Kidney glomerular epithelial cell (primary cell): ENCODE results near the gene ALOX5.

Experiments
- DNase-seq: peaks from one replicate; lab custom pipeline; 2025; lab: John Stamatoyannopoulos, UW

ALOX5 gene

DNA sequence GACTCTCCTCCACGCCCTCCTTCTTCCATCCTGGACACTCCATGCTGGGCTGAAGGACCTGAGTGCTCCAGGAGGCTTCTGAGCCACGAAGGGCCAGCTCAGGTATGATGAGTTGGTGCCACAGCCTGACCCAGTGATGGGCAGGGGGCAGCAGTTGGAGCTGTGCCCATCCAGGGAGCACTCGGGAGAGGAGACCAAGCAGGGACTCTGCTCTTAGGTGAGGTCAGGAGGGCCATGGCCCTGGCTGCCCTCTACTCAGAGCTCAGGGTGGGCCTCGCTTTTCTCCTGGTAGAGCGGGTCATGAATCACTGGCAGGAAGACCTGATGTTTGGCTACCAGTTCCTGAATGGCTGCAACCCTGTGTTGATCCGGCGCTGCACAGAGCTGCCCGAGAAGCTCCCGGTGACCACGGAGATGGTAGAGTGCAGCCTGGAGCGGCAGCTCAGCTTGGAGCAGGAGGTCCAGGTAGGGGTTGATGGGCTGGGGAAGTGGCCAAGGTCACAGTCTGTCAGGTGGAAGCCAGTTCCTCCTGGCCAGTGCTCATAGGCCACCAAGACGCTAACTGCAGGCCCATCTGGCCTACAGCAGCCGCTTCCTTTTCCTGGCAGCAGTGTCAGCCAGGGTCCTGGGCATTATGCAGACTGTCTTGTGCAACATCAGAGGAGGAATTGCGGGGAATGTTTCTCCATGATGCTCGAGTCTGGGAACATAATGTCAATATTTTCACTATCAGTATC, 50.8 kb downstream of the ALOX5 start:
- no peak for DNase-seq

DNA sequence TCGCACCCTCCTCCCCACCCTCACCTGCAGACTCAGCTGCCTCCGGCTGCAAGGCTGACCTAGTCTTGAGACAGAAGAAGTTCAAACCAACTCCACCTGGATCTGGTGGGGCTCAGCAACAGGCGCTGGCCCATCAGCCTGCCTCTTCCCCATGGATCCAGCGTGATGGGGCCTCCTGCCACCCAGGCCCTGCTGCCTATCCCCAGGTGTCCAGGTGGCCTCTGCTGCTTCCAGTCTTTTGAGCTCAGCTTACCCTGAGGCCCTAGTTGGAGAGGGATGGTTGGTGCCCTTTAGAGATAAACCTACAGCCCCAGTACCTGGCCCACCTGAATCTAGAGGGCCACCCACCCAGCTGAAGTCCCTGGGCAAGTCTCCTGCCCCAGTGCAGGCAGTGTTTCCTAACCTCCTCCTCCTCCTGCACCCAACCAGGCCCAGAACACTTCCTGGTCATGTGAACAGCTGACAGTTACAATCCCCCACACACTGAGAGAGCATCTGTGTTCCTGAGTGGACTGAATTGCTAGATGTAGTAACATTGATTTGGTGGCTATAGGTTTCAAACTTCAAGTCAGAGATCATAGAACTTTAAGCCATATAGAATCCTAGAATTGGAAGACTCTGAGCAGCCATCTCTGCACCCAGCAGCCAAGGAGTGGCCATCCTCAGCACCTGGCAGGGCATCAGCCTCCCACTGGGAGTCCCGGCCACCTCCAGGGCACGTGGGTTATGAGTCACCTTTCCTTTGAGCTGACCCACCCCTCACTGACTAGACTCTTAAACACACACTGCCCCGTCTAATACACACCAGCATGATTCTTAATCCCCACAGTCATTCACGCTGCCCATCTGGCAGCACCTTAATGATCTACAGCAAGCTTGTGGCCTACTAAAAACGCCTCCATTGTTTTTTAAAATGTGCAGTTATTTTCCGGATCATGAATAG, 51.9 kb downstream of the ALOX5 start:
- DNase-seq: no peak

DNA sequence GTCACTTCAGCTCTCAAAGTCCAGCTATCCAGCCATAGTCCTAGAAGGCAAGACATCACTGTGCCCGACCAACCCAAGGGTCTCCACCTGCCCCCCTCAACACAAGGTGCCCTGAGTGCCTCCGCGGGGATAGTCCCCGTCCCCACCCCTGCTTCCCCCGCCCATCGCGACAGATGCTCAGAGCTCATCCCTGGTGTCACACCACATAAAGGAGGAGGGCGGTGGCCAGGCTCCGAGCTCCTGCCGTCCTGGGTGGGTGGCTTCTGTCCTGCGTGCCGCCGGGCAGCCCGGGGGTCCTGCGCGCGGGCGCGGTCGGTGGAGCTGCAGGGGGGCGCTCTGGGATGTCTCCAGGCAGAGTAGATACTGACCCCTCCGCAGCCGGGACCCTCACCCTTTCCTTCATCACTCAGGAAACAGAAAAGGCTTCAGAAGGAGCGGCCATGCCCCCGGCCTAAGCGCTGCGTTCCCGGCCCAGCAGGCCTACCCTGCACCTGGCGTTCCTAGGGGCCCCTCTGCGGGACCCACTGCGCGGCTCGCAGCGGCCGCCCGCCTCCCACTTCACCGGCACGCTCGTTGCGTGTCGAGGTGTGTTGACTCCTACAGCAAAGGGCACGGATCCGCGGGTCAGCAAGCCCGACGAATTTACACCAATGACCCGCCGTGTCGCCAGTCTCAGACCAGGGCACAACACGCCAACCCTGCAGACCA, 53.4 kb downstream of the ALOX5 start:
- DNase-seq: no peak

DNA sequence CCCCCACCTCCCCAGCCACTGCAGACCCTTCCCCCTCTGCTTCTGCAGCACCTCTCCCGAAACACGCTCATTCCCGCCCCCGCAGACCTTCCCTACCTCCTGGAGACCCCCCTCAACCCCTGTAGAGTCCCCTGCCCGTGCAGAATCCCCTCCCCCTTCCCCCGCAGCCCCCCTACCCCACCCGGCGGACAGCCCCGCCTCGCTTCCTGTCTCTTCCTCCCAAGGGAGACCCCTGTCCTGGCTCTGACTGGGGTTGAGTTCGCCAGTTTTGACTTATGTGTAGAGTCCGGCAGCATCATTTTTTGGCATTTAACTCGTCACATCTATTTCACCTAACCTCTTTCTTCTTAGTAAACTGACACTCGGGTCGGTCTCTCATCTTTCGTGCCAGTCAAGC, 54.0 kb downstream of the ALOX5 start:
- no peak for DNase-seq

DNA sequence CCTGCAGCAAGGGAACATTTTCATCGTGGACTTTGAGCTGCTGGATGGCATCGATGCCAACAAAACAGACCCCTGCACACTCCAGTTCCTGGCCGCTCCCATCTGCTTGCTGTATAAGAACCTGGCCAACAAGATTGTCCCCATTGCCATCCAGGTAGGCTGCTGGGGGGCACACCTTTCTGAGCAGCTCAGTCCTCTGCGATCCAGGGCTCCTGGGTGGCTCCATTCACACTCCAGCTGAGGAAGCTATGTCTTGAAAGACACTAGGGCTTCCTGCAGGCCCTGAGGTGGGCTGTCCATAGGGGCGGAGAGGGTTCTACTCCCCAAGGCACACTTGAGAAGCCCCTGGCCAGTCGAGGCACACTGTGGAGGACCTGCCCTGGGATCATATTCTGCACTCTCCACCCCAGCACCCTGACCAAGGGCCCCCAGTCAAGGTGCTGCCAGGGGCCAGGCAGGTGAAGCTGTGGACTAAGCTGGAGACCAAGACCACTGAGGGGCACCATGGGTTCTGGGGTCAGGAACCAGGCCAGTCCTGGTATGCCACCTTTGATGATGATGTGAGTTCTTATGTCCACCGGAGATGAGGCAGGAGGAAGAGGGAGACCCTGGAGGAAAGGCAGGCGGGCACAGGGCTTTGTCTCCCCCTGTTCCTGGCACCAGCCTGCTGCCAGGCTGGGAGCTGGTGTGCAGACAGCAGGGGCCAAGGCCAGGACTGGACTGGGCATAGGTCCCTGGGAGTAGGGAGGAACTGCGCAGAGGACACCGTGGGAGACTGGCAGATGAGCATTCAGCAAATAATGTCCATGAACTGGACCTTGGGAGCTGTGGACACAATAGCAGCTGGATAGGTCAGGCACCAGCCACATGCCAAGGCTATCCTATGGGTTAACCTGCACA, 54.8 kb downstream of the ALOX5 start:
- no peak for DNase-seq

DNA sequence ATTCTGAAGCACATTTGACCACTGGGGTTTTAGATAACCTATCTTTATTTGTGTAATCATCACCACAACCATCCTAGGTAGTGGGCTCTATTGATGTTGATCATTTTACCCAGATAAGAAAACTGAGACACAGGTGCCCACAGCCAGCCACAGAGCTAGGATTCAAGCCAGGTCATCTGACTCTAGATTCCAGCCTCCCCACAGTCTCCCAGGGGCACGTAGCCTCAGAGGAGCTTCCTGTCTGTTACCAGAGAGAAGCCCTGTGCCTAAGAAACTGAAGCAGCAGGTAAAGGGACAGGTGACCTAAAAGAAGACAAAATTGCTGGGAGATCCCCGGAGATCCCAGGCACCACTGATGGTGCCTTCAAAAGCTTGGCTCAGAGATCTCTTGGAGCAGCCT, 55.8 kb downstream of the ALOX5 start:
- DNase-seq: no peak

DNA sequence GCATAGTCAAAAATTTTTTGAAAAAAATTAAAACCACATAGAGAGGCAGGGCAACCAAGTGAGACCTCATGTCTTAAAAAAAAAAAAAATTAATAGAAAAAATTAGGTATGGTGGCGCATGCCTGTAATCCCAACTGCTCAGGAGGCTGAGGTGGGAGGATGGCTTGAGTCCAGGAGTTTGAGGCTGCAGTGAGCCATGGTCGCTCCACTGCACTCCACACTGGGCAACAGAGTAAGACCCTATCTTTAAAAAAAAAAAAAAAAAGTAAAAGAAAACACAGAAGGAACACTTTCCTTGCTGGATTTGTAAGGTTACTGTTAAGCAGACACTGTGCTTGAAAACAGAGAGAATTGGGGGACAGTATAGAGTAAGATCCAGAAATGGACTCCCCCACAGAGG, 58.1 kb downstream of the ALOX5 start:
- DNase-seq: no peak

DNA sequence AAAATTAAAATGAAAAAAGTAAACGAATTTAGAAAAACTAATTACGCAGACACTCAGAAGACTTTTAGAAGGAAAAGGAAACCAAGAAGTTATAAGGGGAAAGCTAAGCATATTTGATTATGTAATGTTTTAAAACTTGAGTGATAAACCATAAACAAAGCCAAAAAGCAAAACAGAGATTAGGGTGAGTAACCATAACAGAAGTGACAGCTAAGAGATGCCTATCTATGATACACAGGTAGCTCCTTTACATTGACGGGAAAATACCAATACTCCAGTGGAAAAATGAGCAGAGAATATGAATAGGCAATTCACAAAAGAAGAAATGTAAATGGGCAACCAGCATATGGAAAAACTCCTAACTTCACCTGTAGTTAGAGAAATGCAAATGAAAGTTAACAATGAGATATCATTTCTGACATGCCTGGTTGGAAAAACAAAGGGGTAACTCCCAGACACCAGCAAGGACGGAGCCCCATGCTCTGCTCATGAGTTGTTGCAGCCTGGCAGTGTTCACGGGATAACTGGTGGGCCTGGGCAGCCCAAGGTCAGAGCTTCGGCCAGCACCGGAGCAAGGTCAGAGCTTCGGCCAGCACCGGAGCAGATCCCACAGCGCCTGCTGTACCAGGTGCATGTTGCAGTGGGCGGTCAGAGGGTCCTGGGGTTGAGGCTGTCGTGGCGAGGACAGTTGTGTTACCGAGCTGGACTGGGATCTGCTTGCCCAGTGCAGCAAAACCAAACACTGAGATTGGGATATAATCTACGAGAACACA, 58.9 kb downstream of the ALOX5 start:
- DNase-seq: no peak

DNA sequence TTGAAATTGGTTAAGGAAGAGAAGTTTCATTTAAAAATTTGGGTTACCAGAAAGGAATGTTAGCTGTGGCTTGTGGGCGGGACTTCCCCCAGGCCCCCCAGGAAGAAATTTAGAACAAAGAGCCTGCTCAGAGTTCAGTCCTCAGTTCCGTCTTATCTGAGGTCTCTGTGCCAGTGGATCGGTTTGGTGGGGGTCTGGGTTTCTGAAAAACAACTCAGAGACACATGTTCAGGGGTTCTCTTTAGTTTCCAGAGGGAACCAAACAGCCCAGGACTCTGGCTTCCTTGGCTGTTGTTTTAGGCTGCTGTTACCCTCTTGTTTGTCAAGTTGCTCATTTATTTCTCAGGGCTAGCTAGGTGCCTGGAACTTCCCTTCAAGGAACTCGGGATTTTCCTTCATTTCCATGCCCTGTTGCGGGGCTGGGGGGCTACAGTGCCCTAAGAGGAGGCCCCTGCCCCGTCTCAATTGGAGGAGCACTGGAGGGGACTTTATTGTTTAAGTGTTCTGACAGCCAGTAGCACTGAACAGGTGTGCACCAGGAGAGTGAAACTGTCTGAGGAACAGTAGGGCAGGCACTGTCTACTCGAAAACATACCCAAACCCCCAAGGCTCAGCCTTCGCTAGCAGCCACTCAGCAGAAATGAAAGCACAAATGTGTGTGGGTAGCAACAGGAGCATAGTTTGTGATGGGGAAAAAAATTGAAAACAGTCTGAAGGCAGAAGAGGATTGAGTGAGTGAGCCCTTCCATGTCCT, 59.9 kb downstream of the ALOX5 start:
- no peak for DNase-seq

DNA sequence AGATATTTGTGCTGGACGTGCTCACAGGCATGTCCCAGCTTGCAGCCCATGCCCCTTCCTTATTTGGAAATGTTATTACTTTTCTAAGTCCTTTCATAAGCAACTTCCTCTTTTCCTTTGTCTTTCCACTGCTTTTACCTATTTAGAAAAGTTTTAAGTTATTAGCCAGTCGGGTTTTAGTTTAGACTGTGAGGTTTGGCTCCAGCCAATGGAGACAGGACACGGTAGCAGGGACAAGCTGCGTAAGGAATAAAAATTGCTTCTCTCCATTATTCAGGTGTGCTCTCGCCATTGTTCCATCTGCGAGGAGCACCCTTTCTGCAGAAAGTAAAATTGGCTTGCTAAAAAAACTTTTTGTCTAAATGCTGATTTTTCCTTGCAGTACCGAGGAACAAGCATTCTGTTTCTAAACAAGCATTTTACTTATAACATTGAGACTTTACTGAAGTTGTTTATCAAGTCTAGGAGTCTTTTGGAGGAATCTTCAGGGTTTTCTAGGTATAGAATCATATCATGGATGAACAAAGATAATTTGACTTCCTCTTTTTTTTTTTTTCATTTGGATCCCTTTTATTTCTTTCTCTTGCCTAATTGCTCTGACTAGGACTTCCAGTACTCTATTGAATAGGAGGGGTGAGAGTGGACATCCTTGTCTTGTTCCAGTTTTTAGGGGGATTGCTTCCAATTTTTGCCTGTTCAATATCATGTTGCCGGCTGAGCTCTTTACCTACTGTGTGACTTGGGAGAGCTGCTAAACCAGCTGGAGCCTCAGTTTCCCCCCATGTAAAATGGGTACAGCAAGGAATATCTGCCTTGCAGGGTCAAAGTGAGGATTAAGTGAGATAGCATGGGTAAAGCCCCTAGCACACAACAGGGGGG, 63.8 kb downstream of the ALOX5 start:
- DNase-seq: no peak

DNA sequence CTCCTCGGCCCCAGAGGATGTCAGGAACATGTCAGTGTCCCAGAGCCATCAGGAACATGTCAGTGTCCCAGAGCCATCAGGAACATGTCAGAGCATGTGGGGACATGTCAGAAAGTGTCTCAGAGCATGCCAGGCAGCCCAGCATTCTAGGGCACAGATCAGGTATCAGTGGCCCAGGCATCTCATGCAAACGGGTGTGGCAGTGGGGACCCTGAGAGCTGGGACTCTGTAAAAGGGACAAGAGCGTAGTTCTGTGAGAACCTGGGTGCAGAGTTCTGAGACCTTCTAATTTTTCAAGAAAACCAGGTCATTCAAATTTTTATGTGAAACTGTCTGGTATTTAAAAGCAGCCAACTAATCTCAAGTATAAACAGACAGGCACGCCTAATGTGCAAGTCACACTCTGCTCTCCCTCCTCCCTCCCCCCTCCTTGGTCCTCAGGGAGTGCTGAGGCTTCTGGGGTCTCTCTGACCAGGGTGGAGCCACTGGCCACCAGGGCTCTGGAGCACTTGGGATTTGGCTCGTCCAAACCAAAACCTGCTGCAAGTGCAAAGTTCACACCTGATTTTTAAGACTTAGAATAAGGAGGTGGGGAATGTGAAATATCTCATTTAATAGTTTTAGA, 64.6 kb downstream of the ALOX5 start:
- DNase-seq: no peak

DNA sequence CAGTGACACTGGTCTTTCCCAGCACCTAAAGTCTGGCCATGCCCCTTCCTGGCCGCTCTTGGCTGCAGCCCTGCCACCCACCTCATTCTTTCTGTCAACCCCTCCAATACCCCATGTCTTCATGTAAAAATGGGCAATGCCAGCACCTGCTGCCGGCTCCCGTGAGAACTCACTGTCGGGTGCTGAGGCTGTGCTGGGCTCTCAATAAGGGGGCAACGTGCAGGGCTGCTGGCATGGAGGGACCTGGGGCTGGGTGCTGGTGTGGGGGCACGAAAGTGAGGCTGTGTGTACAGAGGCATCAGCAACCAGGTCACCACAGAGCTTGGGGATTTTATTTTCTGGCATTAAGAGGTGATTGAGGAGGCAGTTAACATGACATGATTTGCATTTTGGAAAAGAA, 65.3 kb downstream of the ALOX5 start:
- no peak for DNase-seq

DNA sequence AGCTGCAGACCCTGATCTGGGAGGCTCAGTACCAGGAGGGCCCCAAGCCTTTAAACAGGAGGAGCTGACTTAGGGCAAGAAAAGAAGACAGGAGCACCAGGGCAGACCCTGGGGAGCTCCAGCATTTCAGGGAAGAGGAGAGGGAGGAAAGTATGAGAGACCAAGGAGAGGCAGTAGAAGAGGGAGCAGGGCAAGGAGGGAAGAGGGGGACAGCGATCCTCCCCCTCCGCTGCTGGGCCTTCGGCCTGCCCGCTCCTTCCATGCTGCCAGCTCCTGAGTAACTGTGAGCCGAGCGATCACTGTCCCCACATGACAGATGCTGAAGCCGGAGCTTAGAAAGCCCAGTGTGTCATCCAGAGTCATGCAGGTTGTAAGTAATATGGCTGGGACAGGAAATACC, 65.9 kb downstream of the ALOX5 start:
- no peak for DNase-seq

DNA sequence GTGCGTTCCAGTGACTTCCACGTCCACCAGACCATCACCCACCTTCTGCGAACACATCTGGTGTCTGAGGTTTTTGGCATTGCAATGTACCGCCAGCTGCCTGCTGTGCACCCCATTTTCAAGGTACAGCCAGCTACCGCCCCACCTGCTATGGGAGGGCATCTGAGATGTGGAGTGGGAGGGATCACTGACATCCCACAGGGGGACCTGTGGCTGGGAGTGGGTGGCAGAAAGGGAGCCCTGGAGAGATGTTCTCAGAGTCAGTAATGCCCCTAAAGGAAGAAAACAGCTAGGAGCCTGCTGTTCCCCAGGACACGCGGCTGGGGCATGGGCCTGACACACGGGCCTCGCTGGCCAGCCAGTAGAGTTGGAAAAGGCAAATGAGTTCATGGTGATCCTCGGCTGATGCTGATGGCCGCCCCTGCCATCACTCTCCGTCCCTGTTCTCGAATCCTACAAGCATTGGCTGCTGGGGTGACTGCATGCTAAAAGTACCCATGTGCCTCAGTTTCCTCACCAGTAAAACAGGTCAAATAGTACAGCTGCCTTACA, 66.6 kb downstream of the ALOX5 start:
- no peak for DNase-seq

DNA sequence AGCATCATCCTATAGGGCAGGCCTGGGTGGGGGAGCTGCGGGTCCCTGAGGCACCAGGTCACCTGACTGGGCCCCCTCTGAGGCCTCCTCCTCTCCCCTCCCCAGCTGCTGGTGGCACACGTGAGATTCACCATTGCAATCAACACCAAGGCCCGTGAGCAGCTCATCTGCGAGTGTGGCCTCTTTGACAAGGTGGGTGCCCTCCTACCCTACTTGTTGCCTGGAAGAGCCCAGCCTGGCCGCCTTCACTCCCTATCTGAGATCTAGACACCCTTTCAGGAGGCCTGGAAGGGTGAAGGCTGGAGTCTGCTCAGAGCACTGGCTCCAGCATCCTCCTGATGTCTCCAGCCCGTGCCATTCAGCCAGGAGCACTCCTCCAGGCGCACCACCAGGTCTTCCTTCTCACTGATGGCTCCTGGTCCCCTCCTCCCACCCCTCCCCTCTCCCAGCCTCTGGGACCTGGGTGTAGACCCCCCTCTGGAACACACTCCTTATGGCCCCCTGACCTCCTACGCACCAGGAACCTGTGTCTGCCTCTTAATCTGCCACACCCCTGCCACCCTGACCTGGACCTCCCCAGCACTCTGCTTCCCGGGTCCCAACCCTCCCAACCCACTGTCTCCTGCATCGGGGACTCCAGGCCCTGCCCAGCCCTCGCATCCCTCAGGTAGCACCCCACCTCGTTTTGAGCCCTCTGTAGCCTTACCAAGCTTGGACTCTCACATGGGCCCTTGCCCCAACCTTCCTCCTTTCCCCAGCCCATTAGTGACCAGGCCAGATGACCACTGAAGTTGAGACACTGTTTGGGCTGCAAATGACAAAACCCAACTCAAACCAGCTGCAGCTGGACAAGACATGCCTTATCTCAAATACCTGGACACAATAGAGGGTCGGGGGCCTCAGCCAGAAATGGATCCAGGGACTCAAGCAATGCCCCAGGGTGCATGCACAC, 67.5 kb downstream of the ALOX5 start:
- DNase-seq: no peak

DNA sequence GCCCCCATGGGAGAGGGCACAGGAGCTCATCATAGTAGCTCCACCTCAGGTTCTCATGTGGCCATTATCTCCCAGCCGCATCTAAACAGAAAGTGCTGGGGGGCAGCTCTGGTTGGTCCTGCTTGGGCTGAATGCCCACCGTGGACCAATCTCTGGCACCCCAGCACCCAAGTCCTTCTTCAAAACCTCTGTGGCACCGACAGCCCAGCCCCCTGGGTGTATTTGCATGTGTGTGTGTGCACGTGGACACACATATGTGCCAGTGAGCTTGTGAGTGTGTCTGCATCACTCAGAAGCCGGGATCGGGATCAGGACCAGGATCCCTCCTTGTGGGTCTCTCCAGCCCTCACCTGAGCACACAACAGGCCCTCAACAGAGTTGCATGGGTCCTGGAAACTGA, 68.2 kb downstream of the ALOX5 start:
- no peak for DNase-seq

DNA sequence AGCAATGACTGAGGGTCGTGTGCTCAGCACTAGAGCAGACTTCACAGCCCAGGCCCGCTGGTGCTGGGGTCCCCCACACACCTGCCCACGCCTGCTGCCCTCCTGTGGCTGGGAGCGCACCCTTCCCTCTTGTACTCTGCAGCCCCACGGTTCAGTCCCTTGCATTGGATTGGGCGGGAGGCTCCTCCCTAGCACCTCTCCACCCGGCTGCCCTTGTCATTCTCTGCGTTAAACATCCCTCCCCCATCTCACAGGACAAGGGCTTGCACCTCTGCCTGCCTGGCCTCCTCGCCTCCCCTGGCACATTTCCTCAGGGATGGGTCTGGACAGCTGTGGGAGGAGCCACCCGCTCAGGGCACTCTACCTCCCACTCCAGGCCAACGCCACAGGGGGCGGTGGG, 68.6 kb downstream of the ALOX5 start:
- DNase-seq: no peak
